GM18870 (cell line): ENCODE measurements around the gene SUGCT.

Experiments used
- ATAC-seq: cut with Tn5 transposase; IDR thresholded peaks from one replicate; pipeline ENCODE4 v1.9.1; 2021; ENCODE audit warnings: moderate library complexity; ENCODE audit not compliant: unreplicated experiment

The SUGCT gene

GRCh38 chr7:40802497-40802896 is 667.7 kb downstream of the SUGCT start:
- no peak for ATAC-seq

DNA sequence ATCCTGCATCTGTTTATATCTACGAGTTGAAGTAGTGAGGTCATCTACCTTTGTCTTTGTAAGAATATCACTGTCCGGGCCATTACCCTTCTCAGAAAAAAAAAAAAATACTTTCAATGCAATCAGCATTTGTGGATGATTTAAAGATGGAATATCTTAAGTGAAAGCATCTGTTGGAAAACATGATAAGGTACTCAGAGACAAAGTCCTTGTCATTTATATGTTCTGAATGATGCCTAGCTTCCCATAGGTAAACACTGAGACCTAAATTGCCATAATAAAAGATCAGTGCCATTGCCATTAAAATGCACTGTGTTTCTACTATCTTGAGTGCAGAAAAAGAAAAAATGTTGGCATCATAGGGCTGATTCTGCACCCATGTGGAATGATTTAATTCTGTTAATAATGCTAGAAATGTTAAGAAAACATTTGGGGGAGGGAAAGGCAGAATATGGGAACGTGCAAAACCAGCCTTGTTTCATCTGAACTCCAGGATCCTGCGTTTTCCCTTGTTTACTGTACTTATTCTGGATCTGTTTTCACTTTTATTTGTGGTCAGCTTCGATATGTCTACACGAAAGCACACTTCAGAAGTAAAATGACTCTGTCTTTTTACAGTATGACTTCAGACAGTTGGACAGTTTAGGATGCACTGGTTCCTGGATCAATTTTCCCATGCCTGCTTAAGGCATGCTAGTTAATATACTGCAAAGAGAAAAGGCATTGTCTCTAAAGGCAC is 669.8 kb downstream of the SUGCT start:
- no peak for ATAC-seq

GRCh38 chr7:40805361-40805760 is 670.6 kb downstream of the SUGCT start:
- no peak for ATAC-seq

- ATAC-seq, result no peak
These were observed 673.7 kb downstream of the SUGCT start for GRCh38 chr7:40808378-40808942.

DNA sequence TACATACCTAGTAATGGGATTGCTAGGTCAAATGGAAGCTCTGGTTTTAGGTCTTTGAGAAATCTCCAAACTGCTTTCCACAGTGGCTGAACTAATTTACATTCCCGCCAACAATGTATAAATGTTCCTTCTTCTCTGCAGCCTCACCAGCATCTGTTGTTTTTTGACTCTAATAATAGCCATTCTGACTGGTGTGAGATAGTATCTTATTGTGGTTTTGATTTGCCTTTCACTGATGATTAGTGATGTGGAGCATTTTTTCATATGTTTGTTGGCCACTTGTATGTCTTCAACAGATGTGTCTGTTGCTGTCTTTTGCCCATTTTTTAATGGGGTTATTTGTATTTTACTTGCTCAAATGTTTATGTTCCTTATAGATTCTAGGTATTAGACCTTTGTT is 675.5 kb downstream of the SUGCT start:
- no peak for ATAC-seq

GRCh38 chr7:40811666-40812065 is 676.9 kb downstream of the SUGCT start:
- no peak for ATAC-seq

GRCh38 chr7:40815022-40815421 is 680.2 kb downstream of the SUGCT start:
- ATAC-seq, result no peak

DNA sequence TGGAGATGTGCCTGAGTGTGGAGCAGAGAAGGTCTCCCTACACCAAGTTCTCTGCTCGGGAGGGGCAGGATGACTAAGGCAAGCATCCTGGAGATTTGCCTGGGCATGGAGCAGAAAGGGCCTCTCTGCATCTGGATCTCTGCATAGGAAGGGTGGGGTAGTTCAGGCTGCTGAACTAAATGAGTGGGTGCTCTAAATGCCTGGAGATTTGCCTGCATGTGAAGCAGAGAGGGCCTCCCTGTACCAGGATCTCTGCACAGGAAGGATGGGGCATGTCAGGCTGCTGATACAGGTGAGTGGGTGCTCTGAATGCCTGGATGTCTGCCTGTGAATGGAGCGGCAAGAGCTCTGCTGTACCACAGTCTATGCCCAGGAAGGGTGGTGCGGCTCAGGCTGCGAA is 680.7 kb downstream of the SUGCT start:
- no peak for ATAC-seq

DNA sequence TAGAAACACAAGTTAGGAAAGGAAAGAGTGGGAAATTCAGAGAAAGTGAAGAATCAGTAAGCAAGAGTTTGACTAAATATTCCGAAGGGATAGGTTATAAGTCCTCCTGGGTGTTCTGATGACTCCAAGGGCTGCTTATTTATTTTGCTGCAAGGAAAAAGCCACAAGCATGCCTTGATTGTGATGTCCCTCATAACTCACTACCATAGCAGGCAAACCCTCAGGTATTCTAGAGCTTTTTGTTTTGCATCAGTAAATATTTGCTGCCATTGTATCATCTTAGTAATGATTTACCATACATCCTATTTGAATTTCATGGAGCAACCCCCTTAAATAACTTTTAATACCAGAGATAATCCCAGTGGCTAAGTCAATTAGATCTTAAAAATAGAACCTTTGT is 688.1 kb downstream of the SUGCT start:
- no peak for ATAC-seq

DNA sequence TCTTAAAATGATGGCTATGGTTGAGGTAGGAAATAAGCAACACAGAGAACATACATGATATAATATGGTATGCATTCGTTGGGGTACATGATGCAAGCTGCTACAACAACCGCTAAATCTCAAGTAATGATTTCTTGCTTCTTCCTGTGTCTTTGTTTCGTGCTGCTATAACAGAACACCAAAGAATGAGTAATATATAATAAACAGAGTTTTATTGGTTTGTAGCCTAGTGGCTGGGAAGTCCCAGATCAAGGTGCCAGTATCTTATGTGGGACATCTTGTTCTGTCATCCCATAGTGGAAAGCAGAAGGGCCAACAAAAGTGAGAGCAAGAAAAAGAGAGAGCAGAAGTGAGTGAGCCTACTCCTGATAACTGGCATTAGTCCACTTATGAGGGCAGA is 689.7 kb downstream of the SUGCT start:
- ATAC-seq, result no peak

- no peak for ATAC-seq
These were observed 691.8 kb downstream of the SUGCT start for GRCh38 chr7:40826411-40827221.

- no peak for ATAC-seq
These were observed 692.6 kb downstream of the SUGCT start for GRCh38 chr7:40827222-40828085.

GRCh38 chr7:40828686-40829600 is 694.1 kb downstream of the SUGCT start:
- ATAC-seq, result no peak

DNA sequence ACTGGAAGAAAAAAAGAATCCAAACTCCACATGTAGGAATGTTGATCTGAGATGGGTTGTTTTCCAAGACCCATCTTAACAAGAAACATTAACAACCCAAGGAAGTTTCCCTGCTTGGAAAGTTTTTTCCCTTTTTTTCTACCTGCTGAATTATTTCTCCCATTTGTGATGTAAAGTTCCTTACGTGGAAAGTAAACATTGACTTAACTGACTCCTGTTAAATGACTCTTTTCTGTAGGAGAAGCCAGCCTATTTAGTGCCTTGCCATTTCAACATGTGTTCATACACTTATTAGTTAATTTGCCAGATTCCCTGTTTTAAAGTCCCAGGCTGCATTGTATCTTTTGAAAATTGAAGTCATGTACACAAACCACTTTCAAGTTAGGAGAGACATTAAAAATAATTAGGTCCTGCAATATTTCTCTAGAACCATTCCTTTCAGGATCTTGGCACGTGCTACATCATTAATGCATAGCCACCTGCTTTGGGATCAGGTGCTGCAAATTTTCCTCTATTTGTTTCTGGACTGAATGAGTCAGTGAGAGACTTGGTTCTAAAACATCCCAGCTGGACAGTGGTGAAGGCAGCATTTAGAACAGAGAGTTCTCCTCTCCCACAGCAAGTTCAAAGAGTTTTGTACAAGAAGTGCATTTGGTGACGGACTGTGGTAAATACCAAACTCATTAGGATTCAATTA is 698.5 kb downstream of the SUGCT start:
- no peak for ATAC-seq

GRCh38 chr7:40833888-40834234 is 699.1 kb downstream of the SUGCT start:
- ATAC-seq, result no peak

GRCh38 chr7:40836218-40836617 is 701.4 kb downstream of the SUGCT start:
- no peak for ATAC-seq

DNA sequence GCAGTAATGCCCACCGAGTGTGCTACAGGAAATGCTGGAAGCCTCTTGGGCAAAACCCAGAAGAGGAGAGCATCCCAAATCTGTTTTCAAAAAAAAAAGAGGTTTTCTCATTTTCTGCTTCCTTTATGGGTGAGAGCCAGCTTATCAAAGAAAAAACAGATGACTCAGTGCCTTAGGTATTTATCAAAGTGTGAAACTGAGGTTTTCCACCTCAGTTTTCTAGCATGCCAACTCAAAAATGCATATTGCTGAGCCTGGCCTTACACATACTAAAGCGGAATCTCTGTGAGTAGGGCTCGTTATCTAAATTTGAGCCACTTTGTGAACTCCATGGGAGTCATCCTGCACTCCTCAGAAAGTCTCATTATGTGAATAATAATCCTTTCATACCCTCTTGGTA is 705.1 kb downstream of the SUGCT start:
- no peak for ATAC-seq

DNA sequence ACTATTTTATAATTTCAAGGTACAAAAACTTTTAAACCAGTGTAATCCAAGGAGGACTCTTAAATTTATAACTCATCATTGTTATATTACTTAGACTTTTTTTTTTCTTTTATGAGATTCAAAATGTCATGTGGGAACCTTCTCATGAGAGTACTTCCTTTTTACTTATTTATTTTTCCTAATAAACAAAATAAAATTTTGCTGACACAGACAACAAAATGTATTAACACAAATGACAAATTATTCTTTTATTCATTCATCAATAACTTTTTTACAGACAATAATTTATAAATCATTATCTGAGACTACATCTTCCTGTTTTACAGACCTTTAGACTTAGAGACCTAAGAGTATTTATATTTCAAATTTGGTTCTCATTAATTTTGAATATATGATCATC is 706.2 kb downstream of the SUGCT start:
- ATAC-seq, result no peak

- ATAC-seq, result no peak
These were observed 707.8 kb downstream of the SUGCT start for GRCh38 chr7:40842641-40843040.
